Upper lobe of left lung (tissue), 4 donors: Measurements from ENCODE around the gene SYNE2.
"Not testable (repeated sequence)": the region's sequence is repeated elsewhere in the genome, so short reads cannot be mapped to it uniquely, and the experiment has no call there.

Experiments used
- EP300 ChIP-seq, 4 donors: sonication (generic); formaldehyde crosslinking; IDR thresholded peaks; one replicate each; pipeline ENCODE4 v1.5.1; 2017; ENCODE audit warnings: antibody characterized with exemption in 4 of 4, control low read depth in 2 of 4
- POLR2AphosphoS5 ChIP-seq, 2 donors: sonication (generic); formaldehyde crosslinking; IDR thresholded peaks; one replicate each; pipeline ENCODE4 v1.5.1; 2017; ENCODE audit warnings: antibody characterized with exemption in 2 of 2
- TF ChIP-seq, protein P1 (sequence below), 6 experiments: fragments of 450-650 bp in 4 of 6; fragments of 200-600 bp in 2 of 6; sonication (generic) in 2 of 6; IDR thresholded peaks; one replicate each; pipeline ENCODE4 v1.5.1; 2016 to 2019; ENCODE audit warnings: antibody characterized with exemption in 6 of 6

DNA sequence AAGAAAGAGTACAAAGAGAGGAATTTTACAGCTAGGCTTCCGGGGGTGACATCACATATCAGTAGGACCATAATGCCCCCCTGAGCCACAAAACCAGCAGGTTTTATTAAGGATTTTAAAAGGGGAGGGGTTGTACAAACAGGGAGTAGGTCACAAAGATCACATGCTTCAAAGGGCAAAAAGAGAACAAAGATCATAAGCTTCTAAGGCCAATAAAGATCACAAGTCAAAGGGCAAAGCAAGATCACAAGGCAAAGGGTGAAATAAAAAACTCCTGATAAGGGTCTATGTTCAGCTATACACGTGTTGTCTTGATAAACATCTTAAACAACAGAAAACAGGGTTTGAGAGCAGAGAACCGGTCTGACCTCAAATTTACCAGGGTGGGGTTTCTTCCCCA, 41.1 kb upstream of the SYNE2 start:
- TF ChIP-seq, protein P1, sequence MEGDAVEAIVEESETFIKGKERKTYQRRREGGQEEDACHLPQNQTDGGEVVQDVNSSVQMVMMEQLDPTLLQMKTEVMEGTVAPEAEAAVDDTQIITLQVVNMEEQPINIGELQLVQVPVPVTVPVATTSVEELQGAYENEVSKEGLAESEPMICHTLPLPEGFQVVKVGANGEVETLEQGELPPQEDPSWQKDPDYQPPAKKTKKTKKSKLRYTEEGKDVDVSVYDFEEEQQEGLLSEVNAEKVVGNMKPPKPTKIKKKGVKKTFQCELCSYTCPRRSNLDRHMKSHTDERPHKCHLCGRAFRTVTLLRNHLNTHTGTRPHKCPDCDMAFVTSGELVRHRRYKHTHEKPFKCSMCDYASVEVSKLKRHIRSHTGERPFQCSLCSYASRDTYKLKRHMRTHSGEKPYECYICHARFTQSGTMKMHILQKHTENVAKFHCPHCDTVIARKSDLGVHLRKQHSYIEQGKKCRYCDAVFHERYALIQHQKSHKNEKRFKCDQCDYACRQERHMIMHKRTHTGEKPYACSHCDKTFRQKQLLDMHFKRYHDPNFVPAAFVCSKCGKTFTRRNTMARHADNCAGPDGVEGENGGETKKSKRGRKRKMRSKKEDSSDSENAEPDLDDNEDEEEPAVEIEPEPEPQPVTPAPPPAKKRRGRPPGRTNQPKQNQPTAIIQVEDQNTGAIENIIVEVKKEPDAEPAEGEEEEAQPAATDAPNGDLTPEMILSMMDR (IDR thresholded peaks at IDR 0.05): not testable (repeated sequence)
- not testable (repeated sequence) for TF ChIP-seq POLR2AphosphoS5, EP300 (IDR thresholded peaks at IDR 0.05)
